GM21360 (cell line): ENCODE results near the gene CEP97.
A peak's percentile ranks its signal among the peaks of the same experiment; 100 is the strongest.
"Not testable (repeated sequence)": the region's sequence is repeated elsewhere in the genome, so short reads cannot be mapped to it uniquely, and the experiment has no call there.

Experiments
- ATAC-seq: cut with Tn5 transposase; IDR thresholded peaks from one replicate; pipeline ENCODE4 v1.9.1; 2021; ENCODE audit warnings: mild to moderate bottlenecking, moderate library complexity; ENCODE audit not compliant: unreplicated experiment

CEP97 gene

GRCh38 chr3:101724329-101725193 lies at the start of gene CEP97:
Gene CEP97, plus strand, starts transcription at chr3:101724614. Its CDS starts 63 bp downstream, at chr3:101724677.
- peak; percentile 90 for ATAC-seq

DNA sequence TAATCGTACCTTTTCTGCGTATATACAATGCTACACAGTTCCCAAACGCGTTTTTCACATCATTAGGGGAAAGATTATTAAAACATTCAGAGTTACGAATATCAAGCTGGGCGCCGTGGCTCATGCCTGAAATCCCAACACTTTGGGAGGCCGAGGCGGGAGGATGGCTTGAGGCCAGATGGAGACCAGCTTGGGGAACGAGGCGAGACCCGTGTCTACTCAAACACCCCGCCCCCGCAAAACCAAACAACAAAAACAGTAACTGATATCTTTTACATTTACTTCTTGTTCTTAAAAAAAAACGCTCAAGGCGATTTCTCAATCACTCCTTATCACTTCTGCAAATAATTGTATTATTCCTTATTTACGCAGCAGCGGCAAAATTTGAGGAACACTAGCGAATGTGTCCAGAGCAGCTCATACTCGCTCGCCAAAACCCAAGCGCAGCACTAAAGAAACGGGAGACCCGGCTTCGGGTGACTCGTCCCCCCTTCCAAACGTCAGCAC lies 48.7 kb upstream of the CEP97 start:
- no peak for ATAC-seq

DNA sequence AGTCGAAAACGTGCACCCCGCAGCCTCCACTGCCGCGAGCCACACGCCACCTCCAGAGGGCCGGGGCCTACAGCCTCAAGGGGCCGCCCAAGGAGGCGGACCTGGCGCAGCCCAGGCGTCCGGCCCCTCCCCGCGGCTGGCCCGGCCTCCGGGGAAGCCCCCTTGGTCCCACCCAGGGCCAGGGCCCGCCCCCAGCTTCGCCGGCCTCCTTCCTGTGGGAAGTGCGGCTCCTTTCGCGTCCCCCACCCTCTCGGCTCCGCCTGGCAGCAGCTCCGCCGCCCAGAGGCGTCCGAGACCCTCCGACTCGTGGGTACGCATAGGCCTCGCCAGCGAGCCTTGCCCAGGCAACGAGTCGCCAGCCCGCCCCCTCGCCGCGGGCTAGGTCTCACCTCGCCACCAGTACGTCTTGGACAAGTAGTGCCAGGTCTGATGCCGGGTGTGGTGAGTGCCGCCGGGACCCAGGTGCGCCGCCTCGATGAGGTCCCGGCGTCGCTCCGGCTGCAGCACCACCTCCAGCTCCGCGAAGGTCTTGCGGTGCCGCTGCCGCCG lies 48.1 kb upstream of the CEP97 start:
- peak; percentile 90 for ATAC-seq

DNA sequence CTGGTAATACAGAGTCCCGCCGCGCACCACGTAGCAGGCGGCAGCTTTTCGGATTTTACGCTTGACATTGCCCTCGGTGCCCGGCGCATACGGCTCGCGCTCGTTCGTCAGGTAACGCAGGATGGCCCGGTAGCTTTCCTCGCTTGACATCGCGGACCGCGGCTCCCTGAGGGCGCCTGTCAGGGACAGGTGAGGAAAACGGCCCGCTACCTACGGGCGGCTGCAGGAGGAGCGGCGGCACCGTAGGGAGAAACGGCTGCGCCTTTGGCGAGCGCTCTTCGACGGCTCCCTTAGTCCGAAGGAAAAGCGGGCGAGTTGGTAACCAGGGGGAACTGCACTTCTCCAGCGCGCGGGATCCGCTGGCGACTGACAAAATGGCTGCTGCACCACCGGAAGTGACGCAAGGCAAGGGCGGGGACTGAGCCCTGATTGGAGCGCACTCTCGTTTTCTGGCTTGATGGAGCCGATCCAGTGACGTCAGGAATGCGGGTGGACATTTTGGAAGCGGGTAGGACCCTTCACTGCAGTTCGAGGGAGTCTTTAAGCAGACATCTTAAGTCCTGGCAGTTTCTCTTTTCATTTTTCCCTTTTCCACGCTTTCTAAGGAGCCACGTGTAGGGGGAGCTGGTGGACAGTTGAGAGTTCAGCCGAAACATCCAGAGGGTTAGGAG lies 47.5 kb upstream of the CEP97 start, which contains the start of gene ZBTB11:
Gene ZBTB11, minus strand, starts transcription at position 368 of the 671 bp plus-strand sequence. Its CDS starts 218 bp downstream, at position 150.
- peak; percentile 65 for ATAC-seq

DNA sequence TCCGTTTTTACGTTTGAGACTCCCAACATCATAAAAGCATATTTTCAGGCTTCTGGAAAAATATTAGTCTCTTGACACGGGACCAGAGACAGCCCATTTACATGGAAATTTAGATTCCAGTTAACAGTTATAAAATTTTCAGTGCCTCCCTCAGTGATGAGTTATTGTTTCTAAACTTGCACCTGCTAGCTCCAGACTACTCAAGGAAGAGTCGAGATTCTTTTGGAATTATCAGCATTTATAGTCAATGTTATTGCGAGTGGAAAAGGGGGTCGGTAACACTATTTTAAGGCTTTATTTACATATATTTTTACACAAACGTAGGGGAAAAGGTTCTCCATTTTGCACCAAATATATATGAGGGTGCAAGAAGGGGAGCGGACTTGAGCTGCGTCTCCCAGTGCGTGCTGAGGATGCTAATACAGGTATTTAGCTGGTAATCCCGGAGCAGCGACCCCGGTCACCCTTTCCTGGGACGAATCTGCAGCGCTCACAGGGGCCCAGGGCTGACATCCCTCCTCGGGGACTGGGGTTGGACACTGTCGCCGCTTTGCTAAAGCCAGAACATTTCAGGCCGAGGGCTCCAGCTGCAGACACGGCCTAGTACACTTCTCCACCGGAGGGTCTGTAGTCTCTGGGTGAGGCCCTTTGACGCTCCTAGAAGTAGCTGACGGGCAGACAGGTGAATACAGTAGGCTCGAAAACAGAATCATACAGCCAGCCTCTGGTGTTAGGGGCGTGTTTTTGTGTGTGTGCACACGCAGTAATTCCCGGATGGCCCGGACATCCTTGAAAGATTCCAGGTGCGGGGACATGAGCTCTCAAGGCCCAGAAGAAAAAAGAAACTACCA lies 46.8 kb upstream of the CEP97 start:
- no peak for ATAC-seq

GRCh38 chr3:101678837-101679236 lies 45.6 kb upstream of the CEP97 start:
- not testable (repeated sequence) for ATAC-seq

DNA sequence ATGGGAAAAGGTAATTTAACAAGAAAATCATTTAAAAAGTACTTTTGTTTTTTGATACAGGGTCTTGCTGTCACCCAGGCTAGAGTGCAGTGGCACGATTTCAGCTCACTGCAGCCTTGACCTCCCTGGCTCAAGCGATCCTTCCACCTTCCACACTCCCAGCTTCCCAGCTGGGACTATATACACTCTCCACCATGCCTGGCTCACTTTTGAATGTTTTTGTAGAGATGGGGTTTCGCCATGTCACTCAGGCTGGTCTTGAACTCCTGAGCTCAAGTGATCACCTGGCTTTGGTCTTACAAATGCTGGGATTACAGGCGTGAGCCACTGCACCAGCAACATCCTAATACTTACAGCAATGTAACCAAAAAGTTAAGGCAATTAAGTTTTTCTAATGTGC lies 43.9 kb upstream of the CEP97 start:
- ATAC-seq, result no peak

GRCh38 chr3:101685050-101685400 lies 39.4 kb upstream of the CEP97 start:
- ATAC-seq, result no peak

GRCh38 chr3:101685870-101686307 lies 38.5 kb upstream of the CEP97 start:
- ATAC-seq, result peak; percentile 9

- no peak for ATAC-seq
Observed at GRCh38 chr3:101687142-101687931, 37.1 kb upstream of the CEP97 start.

DNA sequence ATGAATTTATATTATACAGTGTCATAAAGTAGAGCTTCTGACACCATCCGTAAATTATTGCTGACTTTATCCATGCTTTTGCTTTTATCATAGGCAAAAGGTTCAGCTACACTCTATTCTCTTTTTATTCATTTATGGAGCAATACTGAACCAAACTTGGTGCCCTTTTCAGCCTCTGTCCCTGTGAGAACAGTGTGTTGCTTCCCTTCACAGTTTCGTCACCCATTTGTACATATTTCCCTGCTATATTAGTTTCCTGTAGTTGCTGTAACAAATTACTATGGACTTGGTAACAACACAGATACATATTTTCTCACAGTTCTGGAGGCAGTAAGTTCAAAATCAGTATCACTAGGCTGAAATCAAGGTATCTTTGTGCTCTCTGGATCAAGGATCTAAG lies 35.1 kb upstream of the CEP97 start:
- ATAC-seq, result no peak

- no peak for ATAC-seq
Observed at GRCh38 chr3:101690972-101691371, 33.4 kb upstream of the CEP97 start.

- ATAC-seq, result not testable (repeated sequence)
Observed at GRCh38 chr3:101691685-101692671, 32.4 kb upstream of the CEP97 start.

DNA sequence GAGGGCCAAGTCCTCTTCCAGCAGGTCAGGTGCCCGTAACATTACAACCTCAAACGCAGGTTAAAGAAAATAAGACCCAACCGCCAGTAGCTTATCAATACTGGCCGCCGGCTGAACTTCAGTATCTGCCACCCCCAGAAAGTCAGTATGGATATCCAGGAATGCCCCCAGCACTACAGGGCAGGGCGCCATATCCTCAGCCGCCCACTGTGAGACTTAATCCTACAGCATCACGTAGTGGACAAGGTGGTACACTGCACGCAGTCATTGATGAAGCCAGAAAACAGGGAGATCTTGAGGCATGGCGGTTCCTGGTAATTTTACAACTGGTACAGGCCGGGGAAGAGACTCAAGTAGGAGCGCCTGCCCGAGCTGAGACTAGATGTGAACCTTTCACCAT lies 30.9 kb upstream of the CEP97 start:
- peak; percentile 85 for ATAC-seq

- ATAC-seq, result not testable (repeated sequence)
Observed at GRCh38 chr3:101694836-101695235, 29.6 kb upstream of the CEP97 start.

DNA sequence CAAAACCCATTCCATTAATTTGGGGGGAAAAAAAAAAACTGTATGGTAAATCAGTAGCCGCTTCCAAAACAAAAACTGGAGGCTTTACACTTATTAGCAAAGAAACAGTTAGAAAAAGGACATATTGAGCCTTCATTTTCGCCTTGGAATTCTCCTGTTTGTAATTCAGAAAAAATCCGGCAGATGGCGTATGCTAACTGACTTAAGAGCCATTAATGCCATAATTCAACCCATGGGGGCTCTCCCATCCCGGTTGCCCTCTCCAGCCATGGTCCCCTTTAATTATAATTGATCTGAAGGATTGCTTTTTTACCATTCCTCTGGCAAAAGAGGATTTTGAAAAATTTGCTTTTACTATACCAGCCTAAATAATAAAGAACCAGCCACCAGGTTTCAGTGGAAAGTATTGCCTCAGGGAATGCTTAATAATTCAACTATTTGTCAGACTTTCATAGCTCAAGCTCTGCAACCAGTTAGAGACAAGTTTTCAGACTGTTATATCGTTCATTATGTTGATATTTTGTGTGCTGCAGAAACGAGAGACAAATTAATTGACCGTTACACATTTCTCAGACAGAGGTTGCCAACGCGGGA lies 28.5 kb upstream of the CEP97 start:
- no peak for ATAC-seq

DNA sequence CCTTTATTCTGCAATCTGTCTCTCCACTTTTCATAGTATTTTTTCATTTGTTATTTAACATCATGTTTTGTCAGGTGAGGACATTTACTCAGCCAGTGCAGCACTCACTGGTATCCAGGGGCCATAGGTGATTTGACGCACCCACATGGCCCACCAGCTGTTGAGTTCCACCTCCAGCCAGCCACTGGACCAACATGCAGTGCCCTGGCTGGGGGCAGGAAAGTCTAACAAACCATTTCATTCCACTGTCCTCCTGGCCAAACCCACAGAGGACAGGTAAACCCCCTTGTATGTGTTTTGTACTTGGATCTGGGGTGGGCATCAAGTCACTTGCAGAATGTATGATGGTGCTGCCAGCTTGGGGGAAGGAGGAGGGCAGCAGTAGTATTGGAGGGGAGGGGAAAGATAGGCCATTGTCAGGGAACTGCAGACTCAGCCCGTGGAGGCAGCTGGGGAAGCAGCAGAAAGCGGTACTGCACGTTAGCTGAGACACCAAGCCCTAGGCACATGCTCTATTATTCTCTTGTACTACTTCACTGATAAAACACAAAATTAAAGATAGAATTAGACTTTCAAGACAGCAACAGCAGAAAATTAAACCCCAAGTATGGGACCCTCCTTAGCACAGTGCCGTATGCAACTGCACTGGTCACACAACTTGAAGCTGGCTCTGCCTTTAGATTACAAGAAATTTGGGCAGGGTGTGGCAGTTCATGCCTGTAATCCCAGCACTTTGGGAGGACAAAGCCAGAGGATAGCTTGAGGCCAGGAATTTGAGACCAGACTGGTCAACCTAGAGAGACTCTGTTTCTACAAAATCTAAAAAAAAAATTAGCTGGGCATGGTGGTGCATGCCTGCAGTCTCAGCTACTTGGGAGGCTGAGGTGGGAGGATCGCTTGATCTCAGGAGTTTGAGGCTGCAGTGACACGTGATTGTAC lies 22.4 kb upstream of the CEP97 start:
- ATAC-seq, result no peak
